Tibial artery (tissue), 4 donors: ENCODE results near the gene IL17D.
A peak's percentile ranks its signal among the peaks of the same experiment; 100 is the strongest.

Experiments used
- DNase-seq, 2 donors: peaks; one replicate each; pipeline ENCODE4 v3.0.0-alpha.2; 2019
- H3K27ac ChIP-seq, 2 donors: fragments of 200-600 bp; sonication (generic) in 1 of 2; 1 replicate in 1 of 2; 2 replicates in 1 of 2; pipeline ENCODE4 v1.5.1; 2018 to 2019; ENCODE audit warnings: mild to moderate bottlenecking in 1 of 2
- H3K27me3 ChIP-seq, 2 donors: fragments of 200-600 bp; sonication (generic) in 1 of 2; one replicate each; pipeline versions ENCODE4 v1.5.1 to v1.6.0; 2016 to 2019
- H3K36me3 ChIP-seq, 3 donors: fragments of 200-600 bp; sonication (generic) in 2 of 3; one replicate each; pipeline ENCODE4 v1.5.1; 2016 to 2019; ENCODE audit warnings: mild to moderate bottlenecking in 2 of 3
- H3K4me1 ChIP-seq, 4 donors: fragments of 200-600 bp; sonication (generic) in 2 of 4; 1 replicate in 3 of 4; 2 replicates in 1 of 4; pipeline ENCODE4 v1.5.1; 2016 to 2019
- H3K4me3 ChIP-seq, 2 donors: fragments of 200-600 bp; sonication (generic) in 1 of 2; 1 replicate in 1 of 2; 2 replicates in 1 of 2; pipeline ENCODE4 v1.5.1; 2018 to 2019; ENCODE audit warnings: mild to moderate bottlenecking in 2 of 2
- H3K9me3 ChIP-seq, 3 donors: fragments of 200-600 bp; sonication (generic) in 1 of 3; one replicate each; pipeline ENCODE4 v1.5.1; 2016 to 2019
- intact Hi-C: fragments of 100-400 bp; cut with DNase I; formaldehyde crosslinking; loops from one replicate; pipeline ENCODE4 v1.15.0; 2023; ENCODE audit warnings: low total_unique reads
- TF ChIP-seq, protein P1 (sequence below), 2 experiments: fragments of 200-600 bp in 1 of 2; fragments of 450-650 bp in 1 of 2; IDR thresholded peaks; one replicate each; pipeline ENCODE4 v1.5.1; 2017 to 2019; ENCODE audit warnings: antibody characterized with exemption in 2 of 2, mild to moderate bottlenecking in 1 of 2, moderate library complexity in 1 of 2

IL17D gene, protein sequence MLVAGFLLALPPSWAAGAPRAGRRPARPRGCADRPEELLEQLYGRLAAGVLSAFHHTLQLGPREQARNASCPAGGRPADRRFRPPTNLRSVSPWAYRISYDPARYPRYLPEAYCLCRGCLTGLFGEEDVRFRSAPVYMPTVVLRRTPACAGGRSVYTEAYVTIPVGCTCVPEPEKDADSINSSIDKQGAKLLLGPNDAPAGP

DNA sequence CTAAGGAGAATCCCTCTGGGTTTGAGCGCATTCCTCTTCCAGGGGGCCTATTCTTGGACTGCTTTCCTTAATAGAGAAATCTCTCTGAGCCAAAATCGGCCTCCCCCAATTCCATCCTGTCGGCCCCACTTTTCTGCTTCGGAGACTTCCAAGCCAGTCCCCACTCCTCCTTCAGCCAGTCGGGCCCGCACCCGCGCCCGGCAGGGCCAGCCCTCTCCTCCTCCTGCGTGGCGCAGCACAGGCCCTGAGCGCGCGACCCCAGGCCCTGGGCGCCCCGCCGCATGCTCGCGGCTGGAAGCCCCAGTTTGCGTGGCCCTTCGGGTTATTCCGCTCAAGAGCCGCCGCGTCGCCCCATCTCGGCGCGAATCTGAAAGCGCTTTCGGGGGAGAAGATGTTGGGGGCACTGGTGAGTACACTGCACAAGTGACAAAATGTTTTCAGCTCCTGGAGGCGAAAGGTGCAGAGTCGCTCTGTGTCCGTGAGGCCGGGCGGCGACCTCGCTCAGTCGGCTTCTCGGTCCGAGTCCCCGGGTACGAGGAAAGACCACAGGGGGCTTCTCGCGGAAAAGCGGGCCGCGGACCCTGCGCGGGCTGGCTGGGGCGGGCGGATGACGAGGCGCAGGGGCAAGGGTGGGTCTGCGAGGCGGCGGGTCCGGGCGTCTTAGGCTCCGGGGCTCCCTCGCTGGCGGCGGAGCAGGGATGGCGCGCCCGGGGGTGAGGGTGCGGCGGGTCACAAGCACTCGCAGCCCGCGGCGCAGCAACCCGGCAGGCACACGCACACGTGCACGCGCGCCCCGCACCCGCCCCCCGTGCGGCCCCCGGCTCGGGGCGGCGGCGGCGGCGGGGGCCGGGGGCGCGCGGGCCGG lies at the start of gene IL17D:
IL17D (plus strand) TSS at position 785 of the 865 bp plus-strand sequence. CDS start 303 bp downstream, outside the sequence.
- peaks cover 0 to 21% (median 7%) of the 10 kb centered on the region in 4 donors for H3K4me1 ChIP-seq
- H3K27me3 ChIP-seq: no peaks in the 10 kb centered on the region
- intact Hi-C loops: loop anchor here (5.0 to 10.0 kb wide), 2 partner anchors 124 to 222 kb away; no protein-coding TSS in a partner anchor
- H3K9me3 ChIP-seq: no peaks in the 10 kb centered on the region
- H3K4me3 ChIP-seq: peak within 1 kb of the TSS; percentile 65 to 85
- TF ChIP-seq, protein P1, sequence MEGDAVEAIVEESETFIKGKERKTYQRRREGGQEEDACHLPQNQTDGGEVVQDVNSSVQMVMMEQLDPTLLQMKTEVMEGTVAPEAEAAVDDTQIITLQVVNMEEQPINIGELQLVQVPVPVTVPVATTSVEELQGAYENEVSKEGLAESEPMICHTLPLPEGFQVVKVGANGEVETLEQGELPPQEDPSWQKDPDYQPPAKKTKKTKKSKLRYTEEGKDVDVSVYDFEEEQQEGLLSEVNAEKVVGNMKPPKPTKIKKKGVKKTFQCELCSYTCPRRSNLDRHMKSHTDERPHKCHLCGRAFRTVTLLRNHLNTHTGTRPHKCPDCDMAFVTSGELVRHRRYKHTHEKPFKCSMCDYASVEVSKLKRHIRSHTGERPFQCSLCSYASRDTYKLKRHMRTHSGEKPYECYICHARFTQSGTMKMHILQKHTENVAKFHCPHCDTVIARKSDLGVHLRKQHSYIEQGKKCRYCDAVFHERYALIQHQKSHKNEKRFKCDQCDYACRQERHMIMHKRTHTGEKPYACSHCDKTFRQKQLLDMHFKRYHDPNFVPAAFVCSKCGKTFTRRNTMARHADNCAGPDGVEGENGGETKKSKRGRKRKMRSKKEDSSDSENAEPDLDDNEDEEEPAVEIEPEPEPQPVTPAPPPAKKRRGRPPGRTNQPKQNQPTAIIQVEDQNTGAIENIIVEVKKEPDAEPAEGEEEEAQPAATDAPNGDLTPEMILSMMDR (IDR thresholded peaks at IDR 0.05): no peak
- peak in 1 of 2 donors; percentile 66 for DNase-seq
- peak within 1 kb of the TSS; percentile 59 to 64 for H3K27ac ChIP-seq
- H3K36me3 ChIP-seq: no peaks in the 10 kb centered on the region

DNA sequence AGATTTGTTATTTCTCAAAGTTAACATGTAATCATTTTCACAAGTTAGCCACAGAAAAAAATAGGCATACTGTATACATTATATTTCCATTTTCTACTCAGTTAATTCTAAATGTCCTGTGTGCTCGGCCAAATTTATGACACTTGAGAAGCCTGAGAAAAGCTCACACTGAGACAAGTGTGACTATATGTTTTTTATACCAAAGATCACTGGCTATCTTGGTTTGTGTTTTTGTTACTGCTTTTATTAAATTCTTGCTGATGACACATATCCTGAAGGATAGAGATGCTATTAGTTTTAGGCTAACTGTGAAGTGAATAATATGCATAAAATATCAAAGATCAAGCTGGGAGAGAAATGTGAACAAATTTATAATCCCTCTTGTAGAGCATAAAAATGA lies 49.3 kb upstream of the IL17D start:
- no peaks in the 10 kb centered on the region for H3K27me3 ChIP-seq
- DNase-seq: no peak
- intact Hi-C loops: no loop called here
- TF ChIP-seq, protein P1 (IDR thresholded peaks at IDR 0.05): no peak
- no peaks in the 10 kb centered on the region for H3K4me1 ChIP-seq
- H3K27ac ChIP-seq: no peak overlapping the region
- no peak overlapping the region for H3K4me3 ChIP-seq
- peaks cover 0 to 10% (median 0%) of the 10 kb centered on the region in 3 donors for H3K36me3 ChIP-seq
- H3K9me3 ChIP-seq: no peaks in the 10 kb centered on the region

DNA sequence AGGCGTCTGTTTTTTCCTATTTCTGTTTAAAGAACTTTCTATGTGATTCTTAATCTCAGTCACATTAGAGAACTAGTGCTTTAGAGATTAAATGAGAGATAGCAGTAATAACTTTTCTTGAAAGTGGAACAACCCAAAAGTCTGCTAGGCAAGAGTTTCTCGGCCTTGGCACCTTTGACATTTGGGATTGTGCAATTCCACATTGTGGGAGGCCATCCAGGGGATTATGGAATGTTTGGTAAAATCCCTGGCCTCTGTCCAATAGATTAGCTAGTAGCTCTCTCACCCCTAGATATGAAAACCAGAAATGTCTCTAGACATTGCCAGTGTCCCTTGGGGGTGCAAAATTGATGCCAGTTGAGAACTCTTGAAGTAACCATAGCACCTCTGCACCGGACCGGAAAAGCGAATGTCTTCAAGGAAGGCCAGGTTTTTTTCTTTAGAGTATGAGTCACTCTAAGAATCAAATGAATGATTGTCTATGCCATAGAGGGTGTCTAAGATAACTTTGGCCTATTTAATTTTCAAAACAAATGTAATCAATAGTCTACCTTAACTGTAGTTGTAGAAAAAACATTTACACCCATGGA lies 45.0 kb upstream of the IL17D start:
- no peak overlapping the region for H3K27ac ChIP-seq
- TF ChIP-seq, protein P1 (IDR thresholded peaks at IDR 0.05): no peak
- no peaks in the 10 kb centered on the region for H3K27me3 ChIP-seq
- intact Hi-C loops: no loop called here
- no peaks in the 10 kb centered on the region for H3K9me3 ChIP-seq
- H3K36me3 ChIP-seq: peaks cover 0 to 18% (median 10%) of the 10 kb centered on the region in 3 donors
- no peak for DNase-seq
- no peak overlapping the region for H3K4me3 ChIP-seq
- H3K4me1 ChIP-seq: no peaks in the 10 kb centered on the region

DNA sequence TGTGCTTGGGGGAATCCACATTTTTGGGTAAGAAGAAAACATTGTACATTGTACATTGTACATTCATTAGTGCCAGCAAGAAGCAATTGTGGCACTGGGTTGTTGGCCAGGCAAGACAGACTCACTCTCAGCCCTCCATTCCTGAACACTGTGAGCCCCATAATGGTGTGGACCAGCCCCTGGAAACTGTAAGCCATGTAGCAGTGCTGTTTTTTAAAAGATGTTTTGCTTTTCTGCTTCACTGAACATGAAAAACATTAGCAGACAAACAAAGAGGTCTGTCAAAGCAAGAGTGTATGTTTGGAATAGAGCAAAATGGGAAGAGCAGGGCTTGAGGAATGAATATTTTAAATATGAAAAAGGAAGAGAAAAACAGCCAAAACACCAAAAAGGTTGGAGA lies 39.1 kb upstream of the IL17D start:
- TF ChIP-seq, protein P1 (IDR thresholded peaks at IDR 0.05): no peak
- no peak overlapping the region for H3K27ac ChIP-seq

DNA sequence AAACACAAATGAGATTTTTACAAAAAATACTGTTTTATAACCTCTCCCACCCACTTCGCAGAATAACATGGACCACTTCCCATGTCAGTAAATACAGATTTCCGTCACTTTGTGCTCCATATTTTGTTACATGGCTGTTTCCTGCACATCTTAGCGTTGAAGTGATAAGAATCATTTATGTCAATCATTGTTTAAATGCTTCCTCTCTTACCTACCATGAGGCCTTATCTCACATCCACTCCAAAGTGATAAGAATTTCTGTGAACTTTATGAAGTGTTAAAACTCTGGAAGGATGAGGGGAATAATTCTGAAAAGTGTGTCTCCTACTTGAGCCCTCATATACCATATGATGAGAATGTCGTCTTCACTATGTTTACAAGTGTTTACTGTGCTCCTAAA lies 36.6 kb upstream of the IL17D start:
- DNase-seq: no peak
- TF ChIP-seq, protein P1 (IDR thresholded peaks at IDR 0.05): no peak
- intact Hi-C loops: no loop called here
- Histone ChIP-seq H3K9me3 (no peaks in the 10 kb centered on the region), H3K27ac (no peak overlapping the region), H3K27me3 (no peaks in the 10 kb centered on the region), H3K4me3 (no peak overlapping the region), H3K36me3 (peaks cover 0 to 43% (median 17%) of the 10 kb centered on the region in 3 donors), H3K4me1 (no peaks in the 10 kb centered on the region)

More for the DNA sequence above, 39.1 kb upstream of the IL17D start:
- Histone ChIP-seq H3K27me3 (no peaks in the 10 kb centered on the region), H3K4me3 (no peak overlapping the region), H3K36me3 (peaks cover 0 to 30% (median 17%) of the 10 kb centered on the region in 3 donors), H3K9me3 (no peaks in the 10 kb centered on the region), H3K4me1 (no peaks in the 10 kb centered on the region)
- intact Hi-C loops: no loop called here
- DNase-seq: no peak
